ENCODE measurements around the gene EIF4E1B.

Gene EIF4E1B

GRCh38 chr5:176644294-176644693 is 13.8 kb downstream of the EIF4E1B start:
- DNase-seq = no peak
- no peak for ATAC-seq
- no peaks in the 10 kb centered on the region for H3K9me3 Mint-ChIP-seq
- H3K36me3 Mint-ChIP-seq (ENCODE audit: low read depth) = no peaks in the 10 kb centered on the region
- H3K4me3 Mint-ChIP-seq = no peak overlapping the region
- H3K27ac Mint-ChIP-seq = no peak overlapping the region
- H3K4me1 Mint-ChIP-seq = peaks cover 30% of the 10 kb centered on the region
- no peaks in the 10 kb centered on the region for H3K27me3 Mint-ChIP-seq

- peaks cover 38% of the 10 kb centered on the region for H3K4me1 Mint-ChIP-seq
These were observed 14.6 kb downstream of the EIF4E1B start for GRCh38 chr5:176644878-176645670.

GRCh38 chr5:176646049-176646706 is 15.7 kb downstream of the EIF4E1B start:
- H3K27me3 Mint-ChIP-seq = peaks cover 2% of the 10 kb centered on the region
- no peaks in the 10 kb centered on the region for H3K36me3 Mint-ChIP-seq (ENCODE audit: low read depth)
- DNase-seq (no peak), ATAC-seq (no peak)
- no peaks in the 10 kb centered on the region for H3K9me3 Mint-ChIP-seq
- H3K27ac Mint-ChIP-seq = peak overlapping the region; percentile 92
- peaks cover 42% of the 10 kb centered on the region for H3K4me1 Mint-ChIP-seq
- peak overlapping the region; percentile 83 for H3K4me3 Mint-ChIP-seq

More at GRCh38 chr5:176644878-176645670, 14.6 kb downstream of the EIF4E1B start:
- Mint-ChIP-seq H3K4me3 (no peak overlapping the region), H3K27me3 (peaks cover 2% of the 10 kb centered on the region), H3K27ac (no peak overlapping the region), H3K36me3 (ENCODE audit: low read depth) (no peaks in the 10 kb centered on the region), H3K9me3 (no peaks in the 10 kb centered on the region)
- no peak for DNase-seq
- no peak for ATAC-seq

- Mint-ChIP-seq H3K27me3 (peaks cover 2% of the 10 kb centered on the region), H3K27ac (peak overlapping the region; percentile 92), H3K36me3 (ENCODE audit: low read depth) (no peaks in the 10 kb centered on the region), H3K4me3 (peak overlapping the region; percentile 83), H3K4me1 (peaks cover 47% of the 10 kb centered on the region), H3K9me3 (no peaks in the 10 kb centered on the region)
- ATAC-seq = peak; percentile 5
- DNase-seq = no peak
These were observed 16.2 kb downstream of the EIF4E1B start for GRCh38 chr5:176646707-176647029.

GRCh38 chr5:176647030-176647842 is 16.8 kb downstream of the EIF4E1B start, which contains the start of gene TSPAN17:
Gene TSPAN17 (plus strand): TSS chr5:176647484. CDS start chr5:176647616, 132 bp downstream.
- ATAC-seq (peak; percentile 89), DNase-seq (peak; percentile 100)
- Mint-ChIP-seq H3K36me3 (ENCODE audit: low read depth) (no peaks in the 10 kb centered on the region), H3K27ac (peak within 1 kb of the TSS; percentile 92), H3K9me3 (no peaks in the 10 kb centered on the region), H3K4me1 (peaks cover 52% of the 10 kb centered on the region), H3K27me3 (peaks cover 2% of the 10 kb centered on the region), H3K4me3 (peak within 1 kb of the TSS; percentile 83)

GRCh38 chr5:176647843-176648473 is 17.5 kb downstream of the EIF4E1B start:
- DNase-seq (no peak), ATAC-seq (no peak)
- Mint-ChIP-seq H3K9me3 (no peaks in the 10 kb centered on the region), H3K4me3 (peak overlapping the region; percentile 83), H3K4me1 (peaks cover 60% of the 10 kb centered on the region), H3K27ac (no peak overlapping the region), H3K27me3 (peaks cover 2% of the 10 kb centered on the region), H3K36me3 (ENCODE audit: low read depth) (no peaks in the 10 kb centered on the region)

GRCh38 chr5:176648474-176649194 is 18.2 kb downstream of the EIF4E1B start:
- peak; percentile 32 for DNase-seq
- peak; percentile 1 for ATAC-seq
- Mint-ChIP-seq H3K4me1 (peaks cover 66% of the 10 kb centered on the region), H3K9me3 (no peaks in the 10 kb centered on the region), H3K27ac (peak overlapping the region; percentile 9), H3K27me3 (peaks cover 2% of the 10 kb centered on the region), H3K4me3 (peak overlapping the region; percentile 83), H3K36me3 (ENCODE audit: low read depth) (peaks cover 4% of the 10 kb centered on the region)

- H3K27ac Mint-ChIP-seq = no peak overlapping the region
- no peak for DNase-seq
- peaks cover 79% of the 10 kb centered on the region for H3K4me1 Mint-ChIP-seq
- H3K4me3 Mint-ChIP-seq = peak overlapping the region; percentile 10
- H3K36me3 Mint-ChIP-seq (ENCODE audit: low read depth) = peaks cover 4% of the 10 kb centered on the region
- no peak for ATAC-seq
- peaks cover 2% of the 10 kb centered on the region for H3K27me3 Mint-ChIP-seq
- no peaks in the 10 kb centered on the region for H3K9me3 Mint-ChIP-seq
These were observed 19.9 kb downstream of the EIF4E1B start for GRCh38 chr5:176650354-176650884.

- H3K4me1 Mint-ChIP-seq = peaks cover 70% of the 10 kb centered on the region
- ATAC-seq = no peak
- H3K27ac Mint-ChIP-seq = no peak overlapping the region
- peaks cover 6% of the 10 kb centered on the region for H3K36me3 Mint-ChIP-seq (ENCODE audit: low read depth)
- H3K27me3 Mint-ChIP-seq = peaks cover 2% of the 10 kb centered on the region
- DNase-seq = no peak
- no peak overlapping the region for H3K4me3 Mint-ChIP-seq
- no peaks in the 10 kb centered on the region for H3K9me3 Mint-ChIP-seq
These were observed 21.1 kb downstream of the EIF4E1B start for GRCh38 chr5:176651472-176651980.

GRCh38 chr5:176652136-176652535 is 21.7 kb downstream of the EIF4E1B start:
- peaks cover 66% of the 10 kb centered on the region for H3K4me1 Mint-ChIP-seq
- H3K36me3 Mint-ChIP-seq (ENCODE audit: low read depth) = peaks cover 6% of the 10 kb centered on the region
- no peak for ATAC-seq
- H3K4me3 Mint-ChIP-seq = no peak overlapping the region
- H3K27me3 Mint-ChIP-seq = peaks cover 2% of the 10 kb centered on the region
- no peaks in the 10 kb centered on the region for H3K9me3 Mint-ChIP-seq
- H3K27ac Mint-ChIP-seq = no peak overlapping the region
- DNase-seq = no peak

- Mint-ChIP-seq H3K36me3 (ENCODE audit: low read depth) (peaks cover 6% of the 10 kb centered on the region), H3K27ac (peak overlapping the region; percentile 71), H3K4me3 (no peak overlapping the region), H3K9me3 (no peaks in the 10 kb centered on the region), H3K4me1 (peaks cover 70% of the 10 kb centered on the region), H3K27me3 (peaks cover 2% of the 10 kb centered on the region)
- ATAC-seq (peak; percentile 79), DNase-seq (peak; percentile 75)
These were observed 23.2 kb downstream of the EIF4E1B start for GRCh38 chr5:176653401-176654385.

- Mint-ChIP-seq H3K9me3 (no peaks in the 10 kb centered on the region), H3K27ac (no peak overlapping the region), H3K4me3 (no peak overlapping the region), H3K36me3 (ENCODE audit: low read depth) (peaks cover 6% of the 10 kb centered on the region), H3K4me1 (peaks cover 69% of the 10 kb centered on the region), H3K27me3 (peaks cover 2% of the 10 kb centered on the region)
- ATAC-seq (no peak), DNase-seq (no peak)
These were observed 24.4 kb downstream of the EIF4E1B start for GRCh38 chr5:176654856-176655255.

All from activated naive CD8-positive, alpha-beta T cell treated with anti-CD3 and anti-CD28 coated beads, Interleukin-2, amount 50 U/mL, for 24 hours (primary cell).